Stimulated activated CD8-positive, alpha-beta memory T cell treated with anti-CD3 and anti-CD28 coated beads, Interleukin-15, amount 100 ng/mL, for 48 hours (primary cell): Measurements from ENCODE around the gene SMS.

Source experiments
- DNase-seq, 2 donors: peaks; one replicate each; pipeline ENCODE4 v3.0.0-alpha.2; 2020; ENCODE audit warnings: low read depth in 2 of 2

SMS gene

DNA sequence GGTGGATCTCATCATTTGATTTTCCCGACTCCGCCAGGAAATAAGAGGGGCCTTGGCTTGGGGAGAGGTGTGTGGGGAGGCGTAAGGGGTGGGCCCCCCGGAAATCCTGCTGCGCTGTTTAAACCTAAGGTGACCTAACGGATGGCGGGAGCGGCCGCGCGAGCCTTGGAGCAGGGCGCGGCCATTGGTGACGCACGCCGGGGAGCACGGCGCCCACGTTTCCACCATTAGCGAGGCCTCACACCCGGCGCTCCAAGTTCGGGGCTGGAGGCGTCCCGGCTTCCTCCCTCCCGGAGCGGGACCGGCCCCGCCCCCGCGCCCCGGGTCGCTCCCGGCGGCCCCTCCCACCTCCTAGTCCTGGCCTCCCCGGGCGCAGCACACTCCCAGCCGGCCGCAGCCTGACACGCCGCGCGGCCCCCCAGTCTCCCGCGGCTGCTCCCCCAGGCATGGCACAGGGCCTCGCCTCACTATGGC lies at the start of gene SMS:
SMS (plus strand) TSS at position 354 of the 474 bp plus-strand sequence; CDS start at position 470, 116 bp downstream.
- DNase-seq: peak; percentile 52 to 63

- DNase-seq: no peak
These were observed 35.2 kb upstream of the SMS start for GRCh38 chrX:21905313-21905712.

- no peak for DNase-seq
These were observed 34.6 kb upstream of the SMS start for GRCh38 chrX:21905953-21906352.

- no peak for DNase-seq
These were observed 33.2 kb upstream of the SMS start for GRCh38 chrX:21907260-21907659.

DNA sequence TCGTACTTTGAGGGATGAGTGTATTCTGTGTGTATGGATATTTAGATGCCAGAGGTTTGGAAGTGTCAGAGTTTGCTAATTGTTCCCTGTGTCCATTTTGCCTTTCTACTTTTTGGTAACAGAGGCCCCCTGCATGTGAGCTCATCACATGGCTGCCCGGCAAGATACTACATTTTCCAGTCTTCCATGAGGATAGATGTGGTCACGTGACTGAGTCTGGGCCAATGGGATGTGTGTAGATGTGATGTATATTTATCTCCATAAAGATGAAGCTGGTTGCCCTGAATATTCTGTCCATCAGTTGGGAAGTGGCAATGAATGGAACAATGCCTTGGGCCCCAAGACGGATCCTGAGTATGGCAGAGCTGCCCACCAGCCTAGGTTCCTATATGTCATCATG lies 29.0 kb upstream of the SMS start:
- no peak for DNase-seq

- DNase-seq: no peak
These were observed 28.3 kb upstream of the SMS start for GRCh38 chrX:21912220-21912619.

DNA sequence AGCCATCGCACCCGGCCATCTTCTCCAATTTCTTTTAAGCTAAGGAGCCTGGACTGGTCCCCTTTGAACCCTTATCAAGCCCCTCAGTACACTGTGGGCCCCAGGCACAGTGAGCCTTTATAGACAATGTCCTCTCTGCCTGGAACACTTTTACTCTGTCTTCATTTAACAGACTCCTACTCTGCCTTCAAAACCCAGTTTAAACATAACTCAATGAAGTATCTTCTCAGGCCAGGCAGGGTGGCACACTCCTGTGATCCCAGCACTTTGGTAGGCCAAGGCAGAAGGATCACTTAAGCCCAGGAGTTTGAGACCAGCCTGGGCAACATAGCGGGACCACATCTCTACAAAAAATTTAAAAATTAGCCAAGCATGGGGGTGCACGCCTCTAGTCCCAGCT lies 27.5 kb upstream of the SMS start:
- DNase-seq: no peak

- DNase-seq: no peak
These were observed 14.4 kb upstream of the SMS start for GRCh38 chrX:21926116-21926515.

DNA sequence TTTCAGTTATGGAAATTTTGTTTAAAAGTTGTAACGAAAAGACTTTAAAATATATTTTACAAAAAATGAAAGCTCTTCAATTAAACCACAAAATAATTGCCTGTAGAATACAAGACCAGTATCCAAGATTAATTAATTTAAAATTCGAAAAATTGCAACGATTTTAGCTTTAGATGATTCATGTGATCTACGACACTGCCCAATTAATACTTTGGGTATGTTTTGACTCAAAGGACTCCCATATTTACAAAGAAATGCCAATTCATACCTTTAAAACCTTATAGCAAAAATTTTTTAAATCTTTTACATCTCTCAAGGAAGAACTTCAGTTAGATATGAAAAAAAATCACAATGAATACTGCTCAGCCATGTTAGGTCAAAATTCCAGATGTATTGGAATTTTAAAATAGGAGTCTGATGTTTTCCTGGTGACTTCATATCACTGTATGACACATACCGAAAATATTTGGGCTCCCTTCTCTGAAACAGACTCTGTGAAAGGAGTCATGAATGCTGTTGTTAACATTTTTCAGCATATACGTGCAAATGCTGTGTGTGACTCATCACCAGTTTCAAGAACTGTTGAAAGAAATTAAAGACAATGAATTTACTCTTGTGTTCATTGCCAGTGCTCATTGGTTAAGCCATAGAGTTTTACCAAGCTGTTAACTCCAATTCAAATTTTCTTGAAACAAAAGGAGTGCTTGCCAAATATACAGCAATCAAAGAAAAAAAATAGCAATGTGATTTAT lies 13.8 kb upstream of the SMS start:
- DNase-seq: no peak

- no peak for DNase-seq
These were observed 11.3 kb upstream of the SMS start for GRCh38 chrX:21929209-21929608.

DNA sequence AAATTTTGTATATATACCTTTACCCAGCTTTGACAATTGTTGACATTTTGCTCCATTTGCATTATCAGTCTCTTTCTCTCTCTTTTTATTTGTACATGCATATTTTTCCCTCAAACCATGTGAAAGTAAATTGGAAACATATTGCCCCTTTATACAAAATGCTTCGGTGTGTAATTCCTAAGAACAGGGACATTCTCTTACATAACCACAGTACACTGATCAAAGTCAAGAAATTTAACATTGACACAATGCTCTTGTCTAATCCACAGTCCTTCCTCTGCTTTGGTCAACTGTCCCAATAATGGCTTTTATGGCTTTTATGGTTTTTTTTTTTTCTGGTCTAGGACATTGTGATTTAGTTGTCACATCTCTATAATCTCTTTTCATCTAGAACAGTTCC lies 9.5 kb upstream of the SMS start:
- no peak for DNase-seq

DNA sequence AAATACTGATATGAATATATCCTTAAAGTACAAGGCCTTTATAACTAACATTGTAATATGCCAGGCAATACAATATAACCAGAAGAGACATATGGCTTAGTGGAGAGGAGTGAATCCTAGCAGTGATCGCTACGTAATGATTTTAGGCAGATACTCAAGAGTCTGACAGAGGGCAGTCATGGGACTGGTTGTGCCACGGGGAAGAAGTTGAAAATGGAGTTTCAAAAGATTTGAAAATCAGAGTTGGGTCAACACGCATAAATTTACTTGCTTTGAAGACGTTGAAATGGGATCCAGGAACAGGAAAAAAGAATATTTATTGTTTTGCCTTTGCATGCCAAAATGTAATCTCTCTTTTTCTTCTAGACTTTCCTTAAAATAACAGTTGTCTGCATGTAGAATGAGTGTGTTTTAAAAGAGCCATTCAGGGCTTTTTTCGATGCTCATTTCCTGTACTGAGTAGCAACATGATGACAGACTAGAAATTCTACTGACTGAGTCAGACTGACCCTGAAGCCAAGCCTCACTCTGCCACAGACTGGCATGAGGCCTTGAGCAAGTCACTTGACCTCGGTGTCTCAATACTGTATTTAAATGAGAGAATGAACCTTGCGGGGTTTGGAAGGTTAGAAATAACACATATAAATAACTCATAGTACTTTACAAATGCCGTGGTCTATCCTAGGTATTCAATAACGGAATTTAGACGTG lies 8.1 kb upstream of the SMS start:
- no peak for DNase-seq

GRCh38 chrX:21933077-21933476 lies 7.4 kb upstream of the SMS start:
- DNase-seq: no peak

GRCh38 chrX:21934414-21934813 lies 6.1 kb upstream of the SMS start:
- no peak for DNase-seq

GRCh38 chrX:21939906-21940305 lies 603 bp upstream of the SMS start:
- DNase-seq: no peak

GRCh38 chrX:21943460-21944135 lies 3.1 kb downstream of the SMS start:
- no peak for DNase-seq

GRCh38 chrX:21944136-21944615 lies 3.7 kb downstream of the SMS start:
- no peak for DNase-seq

DNA sequence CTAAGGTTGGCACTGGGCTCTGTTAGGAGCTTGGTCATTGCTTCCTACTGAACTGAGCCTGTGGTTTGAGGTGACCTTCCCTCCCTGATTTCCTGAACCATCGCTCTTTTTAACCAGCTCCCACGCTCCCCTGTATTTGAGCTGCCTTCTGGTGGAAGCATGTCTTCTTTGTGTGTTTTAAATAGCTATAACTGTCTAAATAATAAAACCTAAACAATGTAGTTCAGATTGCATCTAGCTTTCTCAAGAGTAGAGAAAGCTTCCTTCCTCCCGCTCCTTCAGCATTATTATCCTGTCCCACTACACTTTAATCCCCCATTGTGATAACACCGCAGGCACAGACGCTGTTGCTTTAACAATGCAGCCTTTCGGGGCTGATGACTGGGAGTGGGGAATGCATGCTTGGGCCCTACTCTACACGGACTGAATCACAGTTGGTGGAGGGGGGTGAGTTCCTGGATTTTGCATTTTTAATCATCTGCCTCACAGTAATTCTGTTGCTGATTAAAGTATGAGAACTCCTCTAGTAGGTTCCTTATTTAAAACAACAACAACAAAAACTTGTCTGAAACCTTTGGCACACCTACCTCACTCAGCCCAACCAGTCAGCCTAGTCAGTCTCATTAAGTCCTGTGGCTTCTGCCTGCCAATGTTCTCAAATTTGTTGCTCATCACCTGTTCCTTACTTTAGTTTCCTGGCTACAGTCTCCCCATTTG lies 6.6 kb downstream of the SMS start:
- DNase-seq: no peak

DNA sequence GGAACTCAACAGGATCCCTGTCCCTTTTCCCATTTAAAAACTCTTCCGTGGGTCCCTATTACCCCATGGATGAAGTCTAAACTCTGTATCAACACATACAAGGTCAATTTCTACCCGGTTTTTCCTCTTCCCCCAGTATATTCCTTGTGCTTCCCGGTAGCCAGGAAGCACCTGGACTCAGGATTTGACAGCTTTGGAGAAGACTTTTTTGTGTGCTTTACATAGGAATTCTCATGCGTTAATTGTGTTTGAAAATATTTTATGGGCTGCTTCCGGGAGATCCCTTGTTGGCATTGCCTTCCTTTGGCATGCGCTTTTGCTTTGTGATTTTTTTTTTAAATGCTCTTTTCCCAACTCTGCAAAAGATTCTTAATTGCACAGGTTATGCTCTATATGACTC lies 7.2 kb downstream of the SMS start:
- no peak for DNase-seq

DNA sequence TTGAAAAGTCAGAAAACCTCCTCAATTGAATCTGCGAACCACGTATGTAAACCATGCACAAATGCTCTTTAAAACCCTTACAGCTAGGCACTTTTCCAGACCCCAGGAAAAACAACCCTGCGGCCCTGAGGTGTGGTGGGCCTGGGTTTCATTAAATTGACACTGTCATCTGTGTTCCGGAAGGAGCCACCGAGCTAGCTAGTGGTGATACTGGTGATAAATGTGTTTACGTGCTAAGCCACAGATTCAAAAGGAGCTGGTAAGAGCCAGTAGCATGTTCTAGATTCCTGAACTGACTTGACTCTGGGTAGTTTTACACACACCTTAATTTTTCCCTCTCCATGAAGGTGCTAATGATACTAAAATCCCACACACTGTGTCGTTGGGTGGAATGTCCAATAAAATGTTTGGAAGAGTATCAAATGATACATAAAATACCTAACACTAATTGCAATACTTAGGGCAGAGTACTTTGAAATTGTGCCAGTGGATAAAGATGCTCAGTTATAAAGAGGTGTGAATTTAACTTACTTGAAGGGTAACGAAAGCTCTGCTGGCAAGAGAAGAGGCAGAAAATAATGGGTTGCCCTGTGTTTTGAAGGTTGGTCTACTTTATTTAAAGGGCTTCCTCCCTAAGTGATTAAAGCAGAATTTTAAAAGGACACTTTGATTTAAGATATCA lies 8.5 kb downstream of the SMS start:
- DNase-seq: no peak

DNA sequence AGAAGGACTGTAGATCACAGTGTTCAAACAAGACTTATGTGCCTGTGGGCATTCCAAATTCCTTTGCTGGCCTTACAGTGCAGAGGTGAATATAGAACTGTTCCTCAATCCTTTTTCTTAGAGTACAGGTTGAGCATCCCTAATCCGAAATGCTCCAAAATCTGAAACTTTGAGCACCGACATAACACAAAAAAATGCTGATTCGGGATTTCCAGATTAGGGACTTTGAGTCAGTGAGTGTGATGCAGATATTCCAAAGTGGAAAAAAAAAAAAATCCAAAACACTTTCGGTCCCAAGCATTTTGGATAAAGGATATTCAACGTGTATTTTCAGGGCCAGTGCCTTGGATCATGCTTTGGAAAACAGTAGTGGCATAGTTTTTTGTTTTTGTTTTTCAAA lies 9.2 kb downstream of the SMS start:
- no peak for DNase-seq
